Ramos (cell line): ENCODE results near the gene TTLL7.

Experiments
- in situ Hi-C: fragments of 300-500 bp; cut with MboI; formaldehyde crosslinking; loops from one replicate; pipeline ENCODE4 v1.14.3; 2022; ENCODE audit warnings: low sequenced_read_pairs; ENCODE audit not compliant: unreplicated experiment

Gene TTLL7

GRCh38 chr1:83932693-83933092 is 66.2 kb downstream of the TTLL7 start:
- in situ Hi-C loops = no loop called here

GRCh38 chr1:83932281-83932680 is 66.7 kb downstream of the TTLL7 start:
- in situ Hi-C loops = no loop called here

GRCh38 chr1:83931658-83932253 is 67.2 kb downstream of the TTLL7 start:
- in situ Hi-C loops = no loop called here

GRCh38 chr1:83929184-83929583 is 69.7 kb downstream of the TTLL7 start:
- in situ Hi-C loops = loop anchor here (10.0 kb wide), 1 partner anchor 186 kb away; no protein-coding TSS in a partner anchor

- in situ Hi-C loops = loop anchor here (10.0 kb wide), 1 partner anchor 186 kb away; no protein-coding TSS in a partner anchor
Measured at GRCh38 chr1:83928396-83928795, 70.5 kb downstream of the TTLL7 start.

GRCh38 chr1:83927701-83928100 is 71.2 kb downstream of the TTLL7 start:
- in situ Hi-C loops = loop anchor here (10.0 kb wide), 1 partner anchor 187 kb away; no protein-coding TSS in a partner anchor

- in situ Hi-C loops = loop anchor here (10.0 kb wide), 1 partner anchor 188 kb away; no protein-coding TSS in a partner anchor
Measured at GRCh38 chr1:83927061-83927460, 71.9 kb downstream of the TTLL7 start.

- in situ Hi-C loops = loop anchor here (10.0 to 25.0 kb wide), 2 partner anchors 191 to 689 kb away; no protein-coding TSS in a partner anchor
Measured at GRCh38 chr1:83923553-83923952, 75.4 kb downstream of the TTLL7 start.

- in situ Hi-C loops = loop anchor here (10.0 to 25.0 kb wide), 2 partner anchors 192 to 690 kb away; no protein-coding TSS in a partner anchor
Measured at GRCh38 chr1:83922431-83922830, 76.5 kb downstream of the TTLL7 start.

- in situ Hi-C loops = loop anchor here (10.0 to 25.0 kb wide), 2 partner anchors 194 to 692 kb away; no protein-coding TSS in a partner anchor
Measured at GRCh38 chr1:83920320-83920719, 78.6 kb downstream of the TTLL7 start.

GRCh38 chr1:83919872-83920271 is 79.1 kb downstream of the TTLL7 start:
- in situ Hi-C loops = loop anchor here (10.0 to 25.0 kb wide), 2 partner anchors 195 to 692 kb away; no protein-coding TSS in a partner anchor

GRCh38 chr1:83918688-83919285 is 80.1 kb downstream of the TTLL7 start:
- in situ Hi-C loops = loop anchor here (25.0 kb wide), 1 partner anchor 694 kb away; no protein-coding TSS in a partner anchor

GRCh38 chr1:83917959-83918358 is 81.0 kb downstream of the TTLL7 start:
- in situ Hi-C loops = loop anchor here (25.0 kb wide), 1 partner anchor 694 kb away; no protein-coding TSS in a partner anchor

GRCh38 chr1:83916094-83916493 is 82.8 kb downstream of the TTLL7 start:
- in situ Hi-C loops = loop anchor here (25.0 kb wide), 1 partner anchor 696 kb away; no protein-coding TSS in a partner anchor

- in situ Hi-C loops = loop anchor here (25.0 kb wide), 1 partner anchor 699 kb away; no protein-coding TSS in a partner anchor
Measured at GRCh38 chr1:83912876-83913275, 86.1 kb downstream of the TTLL7 start.

GRCh38 chr1:83910461-83910860 is 88.5 kb downstream of the TTLL7 start:
- in situ Hi-C loops = loop anchor here (25.0 kb wide), 1 partner anchor 702 kb away; no protein-coding TSS in a partner anchor

- in situ Hi-C loops = loop anchor here (10.0 to 25.0 kb wide), 3 partner anchors 525 to 865 kb away; no protein-coding TSS in a partner anchor
Measured at GRCh38 chr1:83909687-83910086, 89.2 kb downstream of the TTLL7 start.

- in situ Hi-C loops = loop anchor here (10.0 to 25.0 kb wide), 3 partner anchors 529 to 869 kb away; no protein-coding TSS in a partner anchor
Measured at GRCh38 chr1:83905315-83905907, 93.5 kb downstream of the TTLL7 start.

GRCh38 chr1:83901547-83902155 is 97.3 kb downstream of the TTLL7 start:
- in situ Hi-C loops = loop anchor here (10.0 to 25.0 kb wide), 3 partner anchors 533 to 873 kb away; no protein-coding TSS in a partner anchor

GRCh38 chr1:83900524-83900923 is 98.4 kb downstream of the TTLL7 start:
- in situ Hi-C loops = loop anchor here (10.0 to 25.0 kb wide), 3 partner anchors 534 to 874 kb away; no protein-coding TSS in a partner anchor
